ENCODE measurements around the gene PKN2. TPM values are rescaled to one million over a fixed set of nuclear protein-coding genes. Genes with fewer than 3 reads are reported as not detected.

PKN2 gene
- total RNA-seq, 1 donor from 2014 or later, result 37.5 TPM

DNA sequence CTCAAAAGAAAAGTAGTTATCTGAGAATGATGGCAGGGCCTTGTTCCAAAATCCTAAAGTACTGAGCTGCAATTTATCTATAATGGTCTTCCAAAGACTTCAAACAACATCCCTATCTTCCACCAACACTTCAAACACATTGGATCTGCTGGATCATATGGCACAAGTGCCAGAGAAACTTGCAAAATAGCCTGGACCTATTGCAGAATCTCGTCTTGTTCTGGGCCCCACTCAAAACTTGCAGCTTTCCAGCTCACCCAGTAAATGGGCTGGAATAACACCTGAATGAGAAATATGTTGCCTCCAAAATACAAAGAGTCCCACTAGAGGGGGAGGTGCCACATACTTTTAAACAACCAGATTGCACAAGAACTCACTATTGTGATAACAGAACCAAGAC, 44.0 kb upstream of the PKN2 start:
- H3K9ac ChIP-seq (ENCODE audit: low read length), result no peak overlapping the region
- no peaks in the 10 kb centered on the region for H3K4me1 ChIP-seq (ENCODE audit: insufficient read depth, low read length)
- H2AFZ ChIP-seq (ENCODE audit: low read depth, low read length), result no peak overlapping the region
- Mint-ChIP-seq H3K4me1 (ENCODE audit: low read depth, unreplicated experiment) (no peaks in the 10 kb centered on the region), H3K36me3 (ENCODE audit: low read depth, unreplicated experiment) (no peaks in the 10 kb centered on the region), H3K9me3 (ENCODE audit: unreplicated experiment) (peaks cover 11% of the 10 kb centered on the region), H3K27me3 (ENCODE audit: low read depth, unreplicated experiment) (no peaks in the 10 kb centered on the region), H3K27ac (ENCODE audit: unreplicated experiment) (no peak overlapping the region), H3K4me3 (ENCODE audit: unreplicated experiment) (no peak overlapping the region)
- TF ChIP-seq, protein P1, sequence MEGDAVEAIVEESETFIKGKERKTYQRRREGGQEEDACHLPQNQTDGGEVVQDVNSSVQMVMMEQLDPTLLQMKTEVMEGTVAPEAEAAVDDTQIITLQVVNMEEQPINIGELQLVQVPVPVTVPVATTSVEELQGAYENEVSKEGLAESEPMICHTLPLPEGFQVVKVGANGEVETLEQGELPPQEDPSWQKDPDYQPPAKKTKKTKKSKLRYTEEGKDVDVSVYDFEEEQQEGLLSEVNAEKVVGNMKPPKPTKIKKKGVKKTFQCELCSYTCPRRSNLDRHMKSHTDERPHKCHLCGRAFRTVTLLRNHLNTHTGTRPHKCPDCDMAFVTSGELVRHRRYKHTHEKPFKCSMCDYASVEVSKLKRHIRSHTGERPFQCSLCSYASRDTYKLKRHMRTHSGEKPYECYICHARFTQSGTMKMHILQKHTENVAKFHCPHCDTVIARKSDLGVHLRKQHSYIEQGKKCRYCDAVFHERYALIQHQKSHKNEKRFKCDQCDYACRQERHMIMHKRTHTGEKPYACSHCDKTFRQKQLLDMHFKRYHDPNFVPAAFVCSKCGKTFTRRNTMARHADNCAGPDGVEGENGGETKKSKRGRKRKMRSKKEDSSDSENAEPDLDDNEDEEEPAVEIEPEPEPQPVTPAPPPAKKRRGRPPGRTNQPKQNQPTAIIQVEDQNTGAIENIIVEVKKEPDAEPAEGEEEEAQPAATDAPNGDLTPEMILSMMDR (IDR thresholded peaks at IDR 0.05; ENCODE audit: insufficient read depth, low read depth, low read length), result no peak
- TF ChIP-seq EZH2 (IDR thresholded peaks at IDR 0.05; ENCODE audit: insufficient read depth, low read length), result no peak
- H3K79me2 ChIP-seq (ENCODE audit: insufficient read depth, low read length), result no peaks in the 10 kb centered on the region
- FAIRE-seq (no peak), DNase-seq (ENCODE audit: low read depth) (no peak)
- no peaks in the 10 kb centered on the region for H3K36me3 ChIP-seq (ENCODE audit: insufficient read depth, low read length)
- H3K4me2 ChIP-seq (ENCODE audit: low read length), result no peak overlapping the region
- H3K27ac ChIP-seq (ENCODE audit: low read depth, low read length), result no peak overlapping the region
- H3K4me3 ChIP-seq (ENCODE audit: insufficient read depth, low read depth, low read length), result no peak overlapping the region
- H3K9me3 ChIP-seq (ENCODE audit: insufficient read depth, low read depth, low read length), result peaks cover 7% of the 10 kb centered on the region
- no peaks in the 10 kb centered on the region for H4K20me1 ChIP-seq (ENCODE audit: insufficient read depth, low read length)
- H3K27me3 ChIP-seq (ENCODE audit: insufficient read depth, low read length), result no peaks in the 10 kb centered on the region

DNA sequence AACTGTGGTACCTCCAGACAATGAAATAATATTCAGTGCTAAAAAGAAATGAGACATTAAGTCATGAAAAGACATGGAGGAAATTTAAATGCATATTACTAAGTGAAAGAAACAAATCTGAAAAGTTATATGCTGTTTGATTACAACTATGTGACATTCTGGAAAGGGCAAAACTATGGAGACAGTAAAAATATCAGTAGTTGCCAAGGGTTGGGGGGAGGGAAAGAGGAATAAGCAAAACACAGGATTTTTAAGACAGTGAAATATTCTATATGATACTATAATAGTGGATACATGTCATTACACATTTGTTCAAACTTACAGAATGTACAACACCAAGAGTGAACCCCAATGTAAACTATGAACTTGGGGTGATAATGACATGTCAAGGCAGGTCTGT, 38.2 kb upstream of the PKN2 start:
- no peaks in the 10 kb centered on the region for H3K79me2 ChIP-seq (ENCODE audit: insufficient read depth, low read length)
- Mint-ChIP-seq H3K27me3 (ENCODE audit: low read depth, unreplicated experiment) (no peaks in the 10 kb centered on the region), H3K9me3 (ENCODE audit: unreplicated experiment) (no peaks in the 10 kb centered on the region), H3K27ac (ENCODE audit: unreplicated experiment) (no peak overlapping the region), H3K4me1 (ENCODE audit: low read depth, unreplicated experiment) (peaks cover 5% of the 10 kb centered on the region), H3K4me3 (ENCODE audit: unreplicated experiment) (no peak overlapping the region), H3K36me3 (ENCODE audit: low read depth, unreplicated experiment) (no peaks in the 10 kb centered on the region)
- no peaks in the 10 kb centered on the region for H3K36me3 ChIP-seq (ENCODE audit: insufficient read depth, low read length)
- H3K4me2 ChIP-seq (ENCODE audit: low read length), result no peak overlapping the region
- no peak for TF ChIP-seq EZH2 (IDR thresholded peaks at IDR 0.05; ENCODE audit: insufficient read depth, low read length)
- TF ChIP-seq, protein P1 (IDR thresholded peaks at IDR 0.05; ENCODE audit: insufficient read depth, low read depth, low read length), result no peak
- no peak overlapping the region for H3K4me3 ChIP-seq (ENCODE audit: insufficient read depth, low read depth, low read length)
- H4K20me1 ChIP-seq (ENCODE audit: insufficient read depth, low read length), result no peaks in the 10 kb centered on the region
- no peak overlapping the region for H3K9ac ChIP-seq (ENCODE audit: low read length)
- DNase-seq (ENCODE audit: low read depth), result no peak
- FAIRE-seq, result no peak
- no peak overlapping the region for H3K27ac ChIP-seq (ENCODE audit: low read depth, low read length)
- no peak overlapping the region for H2AFZ ChIP-seq (ENCODE audit: low read depth, low read length)
- no peaks in the 10 kb centered on the region for H3K9me3 ChIP-seq (ENCODE audit: insufficient read depth, low read depth, low read length)
- no peaks in the 10 kb centered on the region for H3K4me1 ChIP-seq (ENCODE audit: insufficient read depth, low read length)
- H3K27me3 ChIP-seq (ENCODE audit: insufficient read depth, low read length), result no peaks in the 10 kb centered on the region

DNA sequence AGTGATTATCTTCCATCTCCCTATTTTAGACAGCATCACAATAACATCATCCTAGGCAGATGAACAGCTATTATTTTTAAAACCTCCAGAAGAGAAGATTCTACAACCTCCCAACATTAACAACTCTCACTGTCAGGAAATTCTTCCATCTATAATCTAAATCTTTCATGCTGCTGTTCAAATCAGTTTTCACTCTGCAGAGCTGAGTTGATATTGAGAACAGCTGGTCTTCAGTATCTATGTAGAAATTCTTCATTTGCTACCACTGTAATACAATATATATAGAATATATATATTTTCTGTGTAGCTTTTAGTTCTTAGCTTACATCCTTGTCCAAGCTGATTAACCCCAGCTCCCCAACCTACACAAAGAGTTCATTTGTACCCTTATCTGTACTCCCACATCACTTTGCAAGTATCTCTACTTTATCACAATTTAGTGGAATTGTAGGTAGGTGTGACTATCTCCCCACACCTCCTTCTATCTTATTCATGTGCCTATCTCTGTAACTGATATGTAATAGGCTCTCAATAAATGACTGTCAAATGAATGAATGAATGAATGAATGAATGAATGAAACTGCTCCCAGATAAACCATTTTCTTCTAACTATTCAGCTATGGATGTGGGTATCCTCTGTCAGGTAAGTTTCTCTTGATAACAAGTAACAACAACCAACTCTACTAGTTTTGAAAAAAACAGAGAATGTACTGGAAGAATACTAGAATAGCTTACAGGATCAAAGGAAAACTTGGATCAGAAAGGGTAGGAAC, 37.4 kb upstream of the PKN2 start:
- Mint-ChIP-seq H3K4me1 (ENCODE audit: low read depth, unreplicated experiment) (peaks cover 5% of the 10 kb centered on the region), H3K27ac (ENCODE audit: unreplicated experiment) (no peak overlapping the region), H3K27me3 (ENCODE audit: low read depth, unreplicated experiment) (no peaks in the 10 kb centered on the region), H3K9me3 (ENCODE audit: unreplicated experiment) (no peaks in the 10 kb centered on the region), H3K36me3 (ENCODE audit: low read depth, unreplicated experiment) (no peaks in the 10 kb centered on the region), H3K4me3 (ENCODE audit: unreplicated experiment) (no peak overlapping the region)
- no peaks in the 10 kb centered on the region for H4K20me1 ChIP-seq (ENCODE audit: insufficient read depth, low read length)
- H2AFZ ChIP-seq (ENCODE audit: low read depth, low read length), result no peak overlapping the region
- no peaks in the 10 kb centered on the region for H3K36me3 ChIP-seq (ENCODE audit: insufficient read depth, low read length)
- H3K4me2 ChIP-seq (ENCODE audit: low read length), result no peak overlapping the region
- H3K9me3 ChIP-seq (ENCODE audit: insufficient read depth, low read depth, low read length), result no peaks in the 10 kb centered on the region
- FAIRE-seq (no peak), DNase-seq (ENCODE audit: low read depth) (no peak)
- no peak overlapping the region for H3K27ac ChIP-seq (ENCODE audit: low read depth, low read length)
- H3K9ac ChIP-seq (ENCODE audit: low read length), result no peak overlapping the region
- no peaks in the 10 kb centered on the region for H3K4me1 ChIP-seq (ENCODE audit: insufficient read depth, low read length)
- no peaks in the 10 kb centered on the region for H3K79me2 ChIP-seq (ENCODE audit: insufficient read depth, low read length)
- TF ChIP-seq, protein P1 (IDR thresholded peaks at IDR 0.05; ENCODE audit: insufficient read depth, low read depth, low read length), result no peak
- no peak for TF ChIP-seq EZH2 (IDR thresholded peaks at IDR 0.05; ENCODE audit: insufficient read depth, low read length)
- no peaks in the 10 kb centered on the region for H3K27me3 ChIP-seq (ENCODE audit: insufficient read depth, low read length)
- no peak overlapping the region for H3K4me3 ChIP-seq (ENCODE audit: insufficient read depth, low read depth, low read length)

Measured in astrocyte (in vitro differentiated cells and primary cell).